GM23338 (cell line): ENCODE data around the gene PIK3AP1. TPM values are rescaled to one million over a fixed set of nuclear protein-coding genes. Genes with fewer than 3 reads are reported as not detected.

Experiments
- ATAC-seq: fragments of 200-7000 bp; cut with Tn5 transposase; 3 replicates; pipeline ENCODE4 v1.9.1; 2020
- DNase-seq: peaks from one replicate; pipeline ENCODE4 v3.0.0-alpha.2; 2015; ENCODE audit warnings: low spot score
- H2AFZ ChIP-seq: fragments of 200-600 bp; sonication (generic); 2 replicates; pipeline ENCODE4 v1.8.0; 2016; ENCODE audit warnings: antibody characterized with exemption, mild to moderate bottlenecking, moderate library complexity
- H3F3A ChIP-seq: fragments of 200-600 bp; sonication (generic); replicated peaks from 2 replicates; pipeline ENCODE4 v1.8.0; 2017; ENCODE audit warnings: antibody characterized with exemption, mixed run types, low read depth
- H3K27ac ChIP-seq: fragments of 200-600 bp; sonication (generic); 2 replicates; pipeline ENCODE4 v1.6.1; 2016; ENCODE audit warnings: low read depth
- H3K27me3 ChIP-seq: fragments of 200-600 bp; sonication (generic); 2 replicates; pipeline ENCODE4 v1.8.0; 2016; ENCODE audit warnings: mild to moderate bottlenecking, mixed run types, moderate library complexity; ENCODE audit not compliant: insufficient read depth
- H3K36me3 ChIP-seq: fragments of 200-600 bp; sonication (generic); 2 replicates; pipeline ENCODE4 v1.8.0; 2016; ENCODE audit warnings: mild to moderate bottlenecking; ENCODE audit not compliant: insufficient read depth
- H3K4me1 ChIP-seq: fragments of 200-600 bp; sonication (generic); 2 replicates; pipeline ENCODE4 v1.8.0; 2016; ENCODE audit warnings: mild to moderate bottlenecking, moderate library complexity; ENCODE audit not compliant: insufficient read depth
- H3K4me2 ChIP-seq: fragments of 200-600 bp; sonication (generic); 2 replicates; pipeline ENCODE4 v1.7.1; 2017; ENCODE audit warnings: mixed run types
- H3K4me3 ChIP-seq: fragments of 200-600 bp; sonication (generic); 2 replicates; pipeline ENCODE4 v1.6.1; 2016; ENCODE audit warnings: mixed run types
- H3K79me2 ChIP-seq: fragments of 200-600 bp; sonication (generic); replicated peaks from 2 replicates; pipeline ENCODE4 v1.8.0; 2017; ENCODE audit warnings: mild to moderate bottlenecking; ENCODE audit not compliant: insufficient read depth
- H3K9me2 ChIP-seq: fragments of 200-600 bp; sonication (generic); 2 replicates; pipeline ENCODE4 v1.8.0; 2017; ENCODE audit not compliant: insufficient read depth
- H4K20me1 ChIP-seq: fragments of 200-600 bp; sonication (generic); replicated peaks from 2 replicates; pipeline ENCODE4 v1.8.0; 2017; ENCODE audit warnings: mild to moderate bottlenecking; ENCODE audit not compliant: insufficient read depth
- H3K27ac Mint-ChIP-seq: 2 replicates; pipeline ENCODE4 v1.8.0; 2020; ENCODE audit warnings: inconsistent platforms, mild to moderate bottlenecking, moderate library complexity, mixed read lengths
- H3K27me3 Mint-ChIP-seq: 3 replicates; pipeline ENCODE4 v1.8.0; 2022; ENCODE audit warnings: low read depth, mild to moderate bottlenecking, moderate library complexity, mixed read lengths, inconsistent platforms; ENCODE audit not compliant: insufficient read depth, poor library complexity
- H3K36me3 Mint-ChIP-seq: 3 replicates; pipeline ENCODE4 v1.8.0; 2021; ENCODE audit warnings: low read depth, mild to moderate bottlenecking, inconsistent platforms, moderate library complexity, mixed read lengths
- H3K4me1 Mint-ChIP-seq: 3 replicates; pipeline ENCODE4 v1.8.0; 2020; ENCODE audit warnings: mild to moderate bottlenecking, inconsistent platforms, mixed read lengths
- H3K4me3 Mint-ChIP-seq: 3 replicates; pipeline ENCODE4 v1.8.0; 2021; ENCODE audit warnings: moderate library complexity, mild to moderate bottlenecking, inconsistent platforms, mixed read lengths
- H3K9me3 Mint-ChIP-seq: 3 replicates; pipeline ENCODE4 v1.8.0; 2020; ENCODE audit warnings: moderate library complexity, mild to moderate bottlenecking, inconsistent platforms, mixed read lengths
- CREB1 ChIP-seq: fragments of 250-450 bp; sonication (Bioruptor Pico); IDR thresholded peaks from 2 replicates; pipeline ENCODE4 v1.5.0; 2020; ENCODE audit warnings: low read depth, mild to moderate bottlenecking, moderate library complexity
- EZH2phosphoT487 ChIP-seq: fragments of 200-600 bp; sonication (generic); IDR thresholded peaks from one replicate; pipeline ENCODE4 v1.8.1; 2018; ENCODE audit warnings: antibody characterized with exemption; ENCODE audit not compliant: unreplicated experiment
- JUNB ChIP-seq: IDR thresholded peaks from one replicate; pipeline ENCODE4 v1.6.1; 2016; ENCODE audit warnings: antibody characterized with exemption; ENCODE audit not compliant: unreplicated experiment
- NANOG ChIP-seq: IDR thresholded peaks from 2 replicates; pipeline ENCODE4 v1.6.1; 2016; ENCODE audit warnings: antibody characterized with exemption, borderline replicate concordance
- STAT1 ChIP-seq: IDR thresholded peaks from one replicate; pipeline ENCODE4 v1.6.1; 2016; ENCODE audit warnings: antibody characterized with exemption; ENCODE audit not compliant: unreplicated experiment
- ZNF114 ChIP-seq: fragments of 250-450 bp; sonication (Bioruptor Pico); IDR thresholded peaks from 2 replicates; pipeline ENCODE4 v1.5.0; 2020; ENCODE audit warnings: mild to moderate bottlenecking, moderate library complexity
- ZNF331 ChIP-seq: fragments of 250-450 bp; sonication (Bioruptor Pico); IDR thresholded peaks from 2 replicates; pipeline ENCODE4 v1.5.0; 2020; ENCODE audit warnings: low read depth, mild to moderate bottlenecking, moderate library complexity
- ZNF462 ChIP-seq: fragments of 250-450 bp; sonication (Bioruptor Pico); IDR thresholded peaks from 2 replicates; pipeline ENCODE4 v1.5.0; 2020; ENCODE audit warnings: mild to moderate bottlenecking, moderate library complexity
- polyA plus RNA-seq: library from polyadenylated mRNA; unstranded; fragments of >200 nt; fragmentation: Nextera tagmentation; extraction: Ambion mirVana; gene quantifications from 2 replicates; pipeline ENCODE4 v1.2.1, GENCODE V29; 2016
- total RNA-seq: library from RNA; depleted of rRNA; stranded (reverse); fragments of >200 nt; shearing (Covaris generic); gene quantifications from 2 replicates; pipeline ENCODE4 v1.2.3, GENCODE V29; 2014
- TF ChIP-seq, protein P1 (sequence below), 2 experiments: fragments of 200-600 bp in 1 of 2; sonication (generic) in 1 of 2; conservative IDR thresholded peaks; 2 replicates each; pipeline versions ENCODE4 v1.5.1 to v1.6.1; 2016 to 2017; ENCODE audit warnings: antibody characterized with exemption in 2 of 2, low read depth in 2 of 2, mild to moderate bottlenecking in 2 of 2, moderate library complexity in 1 of 2
- TF ChIP-seq, protein P2 (sequence below): IDR thresholded peaks from one replicate; pipeline ENCODE4 v1.6.1; 2018; ENCODE audit warnings: antibody characterized with exemption; ENCODE audit not compliant: unreplicated experiment

PIK3AP1 gene
- total and polyA plus RNA-seq, 2 experiments from 2014 or later: 0.65 to 2.3 TPM

- Mint-ChIP-seq H3K4me3 (no peak overlapping the region), H3K36me3 (no peaks in the 10 kb centered on the region), H3K4me1 (no peaks in the 10 kb centered on the region), H3K27me3 (peaks cover 4% of the 10 kb centered on the region), H3K9me3 (no peaks in the 10 kb centered on the region), H3K27ac (no peak overlapping the region)
- Histone ChIP-seq H3F3A (no peaks in the 10 kb centered on the region), H3K27me3 (no peaks in the 10 kb centered on the region), H3K27ac (no peak overlapping the region), H3K36me3 (no peaks in the 10 kb centered on the region), H3K79me2 (no peaks in the 10 kb centered on the region), H4K20me1 (no peaks in the 10 kb centered on the region), H3K4me3 (no peak overlapping the region), H3K9me2 (no peaks in the 10 kb centered on the region), H3K4me1 (no peaks in the 10 kb centered on the region), H2AFZ (no peak overlapping the region), H3K4me2 (no peak overlapping the region)
- TF ChIP-seq STAT1 (no peak), CREB1 (CRISPR knock-in tag) (no peak), ZNF462 (CRISPR knock-in tag) (no peak), ZNF331 (no peak), NANOG (no peak), EZH2phosphoT487 (no peak), JUNB (no peak), ZNF114 (no peak)
- TF ChIP-seq, protein P1, sequence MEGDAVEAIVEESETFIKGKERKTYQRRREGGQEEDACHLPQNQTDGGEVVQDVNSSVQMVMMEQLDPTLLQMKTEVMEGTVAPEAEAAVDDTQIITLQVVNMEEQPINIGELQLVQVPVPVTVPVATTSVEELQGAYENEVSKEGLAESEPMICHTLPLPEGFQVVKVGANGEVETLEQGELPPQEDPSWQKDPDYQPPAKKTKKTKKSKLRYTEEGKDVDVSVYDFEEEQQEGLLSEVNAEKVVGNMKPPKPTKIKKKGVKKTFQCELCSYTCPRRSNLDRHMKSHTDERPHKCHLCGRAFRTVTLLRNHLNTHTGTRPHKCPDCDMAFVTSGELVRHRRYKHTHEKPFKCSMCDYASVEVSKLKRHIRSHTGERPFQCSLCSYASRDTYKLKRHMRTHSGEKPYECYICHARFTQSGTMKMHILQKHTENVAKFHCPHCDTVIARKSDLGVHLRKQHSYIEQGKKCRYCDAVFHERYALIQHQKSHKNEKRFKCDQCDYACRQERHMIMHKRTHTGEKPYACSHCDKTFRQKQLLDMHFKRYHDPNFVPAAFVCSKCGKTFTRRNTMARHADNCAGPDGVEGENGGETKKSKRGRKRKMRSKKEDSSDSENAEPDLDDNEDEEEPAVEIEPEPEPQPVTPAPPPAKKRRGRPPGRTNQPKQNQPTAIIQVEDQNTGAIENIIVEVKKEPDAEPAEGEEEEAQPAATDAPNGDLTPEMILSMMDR (conservative IDR thresholded peaks at IDR 0.05; ENCODE audit: low read depth in 2 of 2): no peak
- TF ChIP-seq, protein P2, sequence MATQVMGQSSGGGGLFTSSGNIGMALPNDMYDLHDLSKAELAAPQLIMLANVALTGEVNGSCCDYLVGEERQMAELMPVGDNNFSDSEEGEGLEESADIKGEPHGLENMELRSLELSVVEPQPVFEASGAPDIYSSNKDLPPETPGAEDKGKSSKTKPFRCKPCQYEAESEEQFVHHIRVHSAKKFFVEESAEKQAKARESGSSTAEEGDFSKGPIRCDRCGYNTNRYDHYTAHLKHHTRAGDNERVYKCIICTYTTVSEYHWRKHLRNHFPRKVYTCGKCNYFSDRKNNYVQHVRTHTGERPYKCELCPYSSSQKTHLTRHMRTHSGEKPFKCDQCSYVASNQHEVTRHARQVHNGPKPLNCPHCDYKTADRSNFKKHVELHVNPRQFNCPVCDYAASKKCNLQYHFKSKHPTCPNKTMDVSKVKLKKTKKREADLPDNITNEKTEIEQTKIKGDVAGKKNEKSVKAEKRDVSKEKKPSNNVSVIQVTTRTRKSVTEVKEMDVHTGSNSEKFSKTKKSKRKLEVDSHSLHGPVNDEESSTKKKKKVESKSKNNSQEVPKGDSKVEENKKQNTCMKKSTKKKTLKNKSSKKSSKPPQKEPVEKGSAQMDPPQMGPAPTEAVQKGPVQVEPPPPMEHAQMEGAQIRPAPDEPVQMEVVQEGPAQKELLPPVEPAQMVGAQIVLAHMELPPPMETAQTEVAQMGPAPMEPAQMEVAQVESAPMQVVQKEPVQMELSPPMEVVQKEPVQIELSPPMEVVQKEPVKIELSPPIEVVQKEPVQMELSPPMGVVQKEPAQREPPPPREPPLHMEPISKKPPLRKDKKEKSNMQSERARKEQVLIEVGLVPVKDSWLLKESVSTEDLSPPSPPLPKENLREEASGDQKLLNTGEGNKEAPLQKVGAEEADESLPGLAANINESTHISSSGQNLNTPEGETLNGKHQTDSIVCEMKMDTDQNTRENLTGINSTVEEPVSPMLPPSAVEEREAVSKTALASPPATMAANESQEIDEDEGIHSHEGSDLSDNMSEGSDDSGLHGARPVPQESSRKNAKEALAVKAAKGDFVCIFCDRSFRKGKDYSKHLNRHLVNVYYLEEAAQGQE: no peak
- DNase-seq (no peak), ATAC-seq (no peak)
Observed at GRCh38 chr10:96639899-96640298, 80.4 kb downstream of the PIK3AP1 start.
